ENCODE results near the gene GPRC5C. TPM values are rescaled to one million over a fixed set of nuclear protein-coding genes. Genes with fewer than 3 reads are reported as not detected.
A peak's percentile ranks its signal among the peaks of the same experiment; 100 is the strongest.

The GPRC5C gene
- total RNA-seq, 4 donors from 2014 or later = 62.5 to 263 (median 174) TPM

DNA sequence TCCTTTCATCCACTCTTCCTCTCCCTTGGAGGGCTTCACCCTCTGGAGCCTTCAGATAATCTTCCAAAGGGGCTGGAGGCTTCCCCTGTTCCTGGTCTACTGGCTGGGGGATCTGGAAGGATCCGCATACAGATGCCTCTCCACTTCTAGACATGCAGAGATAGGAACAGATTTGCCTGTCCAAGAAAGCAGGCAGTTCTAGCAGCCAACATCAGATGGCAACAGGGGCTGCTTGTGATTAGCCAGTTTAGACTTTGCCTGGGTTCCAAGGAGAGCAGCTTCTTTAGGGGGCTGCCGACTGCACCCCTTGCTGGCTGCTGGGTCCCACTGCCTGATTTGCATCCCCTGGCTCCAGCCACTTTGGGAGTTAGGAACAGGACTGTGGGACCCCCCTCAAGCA lies 28.4 kb downstream of the GPRC5C start:
- H3K27me3 ChIP-seq = no peaks in the 10 kb centered on the region
- H3K36me3 ChIP-seq = no peaks in the 10 kb centered on the region
- 74 to 100% methylated on average over 1 to 2 of the region's 2 CpGs for WGBS, 2 donors (ENCODE audit: low coverage in 1 of 2)
- no peaks in the 10 kb centered on the region for H3K9me3 ChIP-seq
- H3K4me3 ChIP-seq = no peak overlapping the region
- H3K4me1 ChIP-seq = peaks cover 0 to 14% (median 10%) of the 10 kb centered on the region in 4 donors
- intact Hi-C loops (cut with DNase I; ENCODE audit: low total_unique reads) (no loop called here), in situ Hi-C loops (cut with MboI; ENCODE audit: low pct_ligation_motif_present in 1 of 4, low pct_unique_long_range_greater_than_20kb in 1 of 4, low sequenced_read_pairs in 3 of 4) (no loop called here)
- no peak for DNase-seq
- no peak for TF ChIP-seq POLR2AphosphoS5 (IDR thresholded peaks at IDR 0.05)
- TF ChIP-seq EP300 (IDR thresholded peaks at IDR 0.05; ENCODE audit: low read depth) = no peak
- TF ChIP-seq, protein P1, sequence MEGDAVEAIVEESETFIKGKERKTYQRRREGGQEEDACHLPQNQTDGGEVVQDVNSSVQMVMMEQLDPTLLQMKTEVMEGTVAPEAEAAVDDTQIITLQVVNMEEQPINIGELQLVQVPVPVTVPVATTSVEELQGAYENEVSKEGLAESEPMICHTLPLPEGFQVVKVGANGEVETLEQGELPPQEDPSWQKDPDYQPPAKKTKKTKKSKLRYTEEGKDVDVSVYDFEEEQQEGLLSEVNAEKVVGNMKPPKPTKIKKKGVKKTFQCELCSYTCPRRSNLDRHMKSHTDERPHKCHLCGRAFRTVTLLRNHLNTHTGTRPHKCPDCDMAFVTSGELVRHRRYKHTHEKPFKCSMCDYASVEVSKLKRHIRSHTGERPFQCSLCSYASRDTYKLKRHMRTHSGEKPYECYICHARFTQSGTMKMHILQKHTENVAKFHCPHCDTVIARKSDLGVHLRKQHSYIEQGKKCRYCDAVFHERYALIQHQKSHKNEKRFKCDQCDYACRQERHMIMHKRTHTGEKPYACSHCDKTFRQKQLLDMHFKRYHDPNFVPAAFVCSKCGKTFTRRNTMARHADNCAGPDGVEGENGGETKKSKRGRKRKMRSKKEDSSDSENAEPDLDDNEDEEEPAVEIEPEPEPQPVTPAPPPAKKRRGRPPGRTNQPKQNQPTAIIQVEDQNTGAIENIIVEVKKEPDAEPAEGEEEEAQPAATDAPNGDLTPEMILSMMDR (IDR thresholded peaks at IDR 0.05) = no peak
- no peak for TF ChIP-seq POLR2A (IDR thresholded peaks at IDR 0.05)
- no peak overlapping the region for H3K27ac ChIP-seq

DNA sequence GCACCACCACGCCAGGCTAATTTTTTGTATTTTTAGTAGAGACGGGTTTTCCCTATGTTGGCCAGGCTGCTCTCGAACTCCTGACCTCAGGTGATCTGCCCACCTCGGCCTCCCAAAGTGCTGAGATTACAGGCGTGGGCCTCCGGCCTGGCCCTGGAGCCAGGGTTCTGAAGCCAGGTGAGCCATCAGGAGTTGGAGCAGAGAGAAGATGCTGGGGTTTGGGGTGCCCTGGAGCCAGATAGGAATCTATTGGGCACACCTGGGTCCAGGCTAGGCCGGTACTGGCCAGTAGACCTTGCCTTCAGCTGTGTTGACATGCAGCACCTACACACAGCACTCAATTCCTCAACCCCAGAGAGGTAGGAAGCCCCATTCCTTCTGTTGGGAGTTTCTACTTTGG lies 29.1 kb downstream of the GPRC5C start:
- in situ Hi-C loops (cut with MboI; ENCODE audit: low pct_ligation_motif_present in 1 of 4, low pct_unique_long_range_greater_than_20kb in 1 of 4, low sequenced_read_pairs in 3 of 4) = no loop called here
- whole genome bisulfite sequencing, 2 donors (ENCODE audit: low coverage in 1 of 2) = 95% methylated on average over 7 of the region's 7 CpGs; no CpG with 5 or more reads in 1 of the 2 donors

DNA sequence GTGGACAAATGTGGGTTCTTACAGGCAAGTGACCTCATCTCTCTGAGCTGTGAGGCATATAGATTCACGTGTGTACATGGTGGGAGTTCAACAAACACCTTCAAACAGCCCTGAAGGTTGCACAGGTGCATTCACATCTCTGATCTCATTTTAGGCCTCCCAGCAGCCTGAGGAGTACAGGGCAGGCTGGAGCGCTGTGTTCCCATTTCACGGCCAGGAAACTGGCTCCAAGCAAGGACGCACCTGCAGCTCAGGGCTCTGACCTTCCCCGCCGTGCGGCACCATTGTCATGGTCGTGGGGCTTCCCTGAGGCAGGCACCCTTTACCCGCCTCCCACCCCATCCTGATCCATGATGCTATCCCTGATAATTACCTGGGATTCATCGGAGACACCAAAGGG lies 29.7 kb downstream of the GPRC5C start:
- Histone ChIP-seq H3K36me3 (no peaks in the 10 kb centered on the region), H3K27me3 (peaks cover 7% of the 10 kb centered on the region), H3K4me3 (no peak overlapping the region), H3K4me1 (peaks cover 0 to 12% (median 6%) of the 10 kb centered on the region in 4 donors), H3K27ac (no peak overlapping the region), H3K9me3 (no peaks in the 10 kb centered on the region)
- intact Hi-C loops (cut with DNase I; ENCODE audit: low total_unique reads) = no loop called here
- TF ChIP-seq, protein P1 (IDR thresholded peaks at IDR 0.05) = no peak
- TF ChIP-seq EP300 (IDR thresholded peaks at IDR 0.05; ENCODE audit: low read depth) (no peak), POLR2AphosphoS5 (IDR thresholded peaks at IDR 0.05) (no peak), POLR2A (IDR thresholded peaks at IDR 0.05) (no peak)
- no peak for DNase-seq
- WGBS, 2 donors (ENCODE audit: low coverage in 1 of 2) = 57 to 92% methylated on average over 1 to 10 of the region's 10 CpGs
- in situ Hi-C loops (cut with MboI; ENCODE audit: low pct_ligation_motif_present in 1 of 4, low pct_unique_long_range_greater_than_20kb in 1 of 4, low sequenced_read_pairs in 3 of 4) = no loop called here

More for the DNA sequence above, 29.1 kb downstream of the GPRC5C start:
- Histone ChIP-seq H3K27ac (no peak overlapping the region), H3K9me3 (no peaks in the 10 kb centered on the region), H3K4me1 (peaks cover 0 to 12% (median 6%) of the 10 kb centered on the region in 4 donors), H3K4me3 (no peak overlapping the region), H3K36me3 (no peaks in the 10 kb centered on the region), H3K27me3 (peaks cover 1% of the 10 kb centered on the region)
- no peak for DNase-seq
- intact Hi-C loops (cut with DNase I; ENCODE audit: low total_unique reads) = no loop called here
- TF ChIP-seq EP300 (IDR thresholded peaks at IDR 0.05; ENCODE audit: low read depth) = no peak
- no peak for TF ChIP-seq POLR2AphosphoS5 (IDR thresholded peaks at IDR 0.05)
- TF ChIP-seq, protein P1 (IDR thresholded peaks at IDR 0.05) = no peak
- no peak for TF ChIP-seq POLR2A (IDR thresholded peaks at IDR 0.05)

DNA sequence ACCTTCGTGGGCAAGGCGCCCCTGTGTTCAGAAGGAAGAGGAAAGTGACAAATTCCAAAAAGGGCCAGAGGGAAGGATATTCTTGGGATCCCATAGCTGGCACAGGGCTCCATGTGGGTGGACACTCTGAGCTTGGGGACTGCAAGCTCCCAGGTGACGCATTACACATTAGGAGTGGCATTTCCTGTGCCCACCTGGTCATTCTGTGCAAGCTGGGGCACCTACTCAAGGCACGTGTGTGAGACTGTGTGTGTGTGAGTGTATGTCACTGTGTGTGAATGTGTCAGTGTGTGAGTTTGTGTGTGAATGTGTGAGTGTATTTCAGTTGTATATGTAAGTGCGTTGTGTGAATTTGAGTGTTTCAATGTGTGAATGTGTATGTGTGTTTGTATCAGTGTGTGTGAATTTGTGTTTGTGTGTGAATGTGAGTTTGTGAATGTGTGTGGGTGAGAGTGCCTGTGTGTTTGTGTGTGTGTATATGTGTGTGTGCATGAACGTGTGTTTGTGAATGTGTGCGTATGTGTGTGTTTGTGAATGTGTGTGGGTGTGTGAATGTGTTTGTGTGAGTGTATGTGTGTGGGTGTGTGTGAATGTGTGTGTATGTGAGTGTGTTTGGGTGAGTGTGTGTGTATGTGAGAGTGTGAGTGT lies 33.0 kb downstream of the GPRC5C start:
- in situ Hi-C loops (cut with MboI; ENCODE audit: low pct_ligation_motif_present in 1 of 4, low pct_unique_long_range_greater_than_20kb in 1 of 4, low sequenced_read_pairs in 3 of 4) = no loop called here
- peaks cover 18% of the 10 kb centered on the region for H3K27me3 ChIP-seq
- H3K4me1 ChIP-seq = peaks cover 0 to 4% (median 1%) of the 10 kb centered on the region in 4 donors
- WGBS, 2 donors (ENCODE audit: low coverage in 1 of 2) = 84 to 88% methylated on average over 3 to 7 of the region's 7 CpGs
- intact Hi-C loops (cut with DNase I; ENCODE audit: low total_unique reads) = no loop called here
- no peaks in the 10 kb centered on the region for H3K36me3 ChIP-seq
- no peaks in the 10 kb centered on the region for H3K9me3 ChIP-seq
- TF ChIP-seq POLR2A (IDR thresholded peaks at IDR 0.05) (no peak), EP300 (IDR thresholded peaks at IDR 0.05; ENCODE audit: low read depth) (no peak), POLR2AphosphoS5 (IDR thresholded peaks at IDR 0.05) (no peak)
- TF ChIP-seq, protein P1 (IDR thresholded peaks at IDR 0.05) = no peak
- no peak overlapping the region for H3K4me3 ChIP-seq
- peak overlapping the region in 2 of 4 donors; percentile 18 to 19 for H3K27ac ChIP-seq
- DNase-seq = no peak

All from transverse colon (tissue), 4 donors.